Measurements from ENCODE around the gene MYL11.
A peak's percentile ranks its signal among the peaks of the same experiment; 100 is the strongest.
"Not testable (repeated sequence)": the region's sequence is repeated elsewhere in the genome, so short reads cannot be mapped to it uniquely, and the experiment has no call there.

MYL11 gene

DNA sequence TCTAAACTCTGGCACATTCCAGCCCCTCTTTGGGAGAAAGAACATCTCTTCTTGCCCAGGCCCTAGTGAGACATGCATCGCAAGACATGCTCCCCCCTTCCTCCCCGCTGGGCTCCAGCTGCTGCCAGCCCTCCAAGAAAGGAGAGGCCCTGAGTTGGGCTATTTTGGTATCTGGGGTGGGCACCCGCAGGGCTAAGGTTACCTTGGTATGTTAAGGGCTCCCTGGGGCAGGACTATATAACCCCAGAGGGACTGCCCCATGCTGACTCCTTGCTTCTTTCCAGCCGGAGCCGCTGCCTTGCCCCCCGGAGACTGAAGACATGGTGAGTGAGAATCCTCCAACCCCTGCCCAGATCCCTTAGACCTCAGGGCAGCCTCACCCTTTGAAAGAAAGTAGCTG lies at the start of gene MYL11:
Gene MYL11 (plus strand): TSS at position 265 of the 400 bp plus-strand sequence. CDS start 56 bp downstream, at position 321.
- TF ChIP-seq, protein P1, sequence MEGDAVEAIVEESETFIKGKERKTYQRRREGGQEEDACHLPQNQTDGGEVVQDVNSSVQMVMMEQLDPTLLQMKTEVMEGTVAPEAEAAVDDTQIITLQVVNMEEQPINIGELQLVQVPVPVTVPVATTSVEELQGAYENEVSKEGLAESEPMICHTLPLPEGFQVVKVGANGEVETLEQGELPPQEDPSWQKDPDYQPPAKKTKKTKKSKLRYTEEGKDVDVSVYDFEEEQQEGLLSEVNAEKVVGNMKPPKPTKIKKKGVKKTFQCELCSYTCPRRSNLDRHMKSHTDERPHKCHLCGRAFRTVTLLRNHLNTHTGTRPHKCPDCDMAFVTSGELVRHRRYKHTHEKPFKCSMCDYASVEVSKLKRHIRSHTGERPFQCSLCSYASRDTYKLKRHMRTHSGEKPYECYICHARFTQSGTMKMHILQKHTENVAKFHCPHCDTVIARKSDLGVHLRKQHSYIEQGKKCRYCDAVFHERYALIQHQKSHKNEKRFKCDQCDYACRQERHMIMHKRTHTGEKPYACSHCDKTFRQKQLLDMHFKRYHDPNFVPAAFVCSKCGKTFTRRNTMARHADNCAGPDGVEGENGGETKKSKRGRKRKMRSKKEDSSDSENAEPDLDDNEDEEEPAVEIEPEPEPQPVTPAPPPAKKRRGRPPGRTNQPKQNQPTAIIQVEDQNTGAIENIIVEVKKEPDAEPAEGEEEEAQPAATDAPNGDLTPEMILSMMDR (IDR thresholded peaks at IDR 0.05; ENCODE audit: insufficient read depth, low read depth, low read length, missing control alignments): no peak
- H3K4me3 ChIP-seq (ENCODE audit: low read length): no peak within 1 kb of the TSS
- DNase-seq (ENCODE audit: low read depth): no peak

GRCh38 chr16:30334473-30334989 lies 40.1 kb upstream of the MYL11 start:
- peak; percentile 86 for DNase-seq (ENCODE audit: low read depth)
- peak overlapping the region; percentile 52 for H3K4me3 ChIP-seq (ENCODE audit: low read length)

- peak; percentile 79 for DNase-seq (ENCODE audit: low read depth)
- H3K4me3 ChIP-seq (ENCODE audit: low read length): peak overlapping the region; percentile 49
Observed at GRCh38 chr16:30335028-30335597, 39.5 kb upstream of the MYL11 start.

- DNase-seq (ENCODE audit: low read depth): peak; percentile 22
- TF ChIP-seq, protein P1 (IDR thresholded peaks at IDR 0.05; ENCODE audit: insufficient read depth, low read depth, low read length, missing control alignments): no peak
- H3K4me3 ChIP-seq (ENCODE audit: low read length): peak overlapping the region; percentile 49
Observed at GRCh38 chr16:30335598-30336474, 38.8 kb upstream of the MYL11 start.

- DNase-seq (ENCODE audit: low read depth); H3K4me3 ChIP-seq (ENCODE audit: low read length): not testable (repeated sequence)
Observed at GRCh38 chr16:30337964-30338357, 36.6 kb upstream of the MYL11 start.

GRCh38 chr16:30338715-30339114 lies 35.9 kb upstream of the MYL11 start:
- not testable (repeated sequence) for DNase-seq (ENCODE audit: low read depth); H3K4me3 ChIP-seq (ENCODE audit: low read length)

DNA sequence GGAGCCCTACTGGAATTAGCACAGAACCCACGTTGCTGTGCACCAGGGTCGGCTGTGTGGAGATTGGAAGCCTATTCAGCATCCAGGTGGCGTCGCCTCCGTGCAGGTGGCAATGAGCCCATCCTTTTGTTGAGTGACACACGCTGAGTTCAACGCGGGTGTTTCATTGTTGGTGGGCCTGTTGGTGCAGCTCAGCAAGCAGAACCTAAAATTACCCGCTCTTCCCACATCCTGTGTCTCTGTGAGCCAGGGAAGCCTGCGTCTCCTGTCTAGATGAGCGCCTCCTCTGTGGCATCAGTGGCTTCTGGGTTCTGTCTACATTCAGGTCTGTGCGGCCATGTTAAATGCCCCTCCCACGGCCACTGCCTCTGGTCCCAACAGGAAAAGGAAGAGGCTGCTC lies 34.0 kb upstream of the MYL11 start:
- no peak overlapping the region for H3K4me3 ChIP-seq (ENCODE audit: low read length)

DNA sequence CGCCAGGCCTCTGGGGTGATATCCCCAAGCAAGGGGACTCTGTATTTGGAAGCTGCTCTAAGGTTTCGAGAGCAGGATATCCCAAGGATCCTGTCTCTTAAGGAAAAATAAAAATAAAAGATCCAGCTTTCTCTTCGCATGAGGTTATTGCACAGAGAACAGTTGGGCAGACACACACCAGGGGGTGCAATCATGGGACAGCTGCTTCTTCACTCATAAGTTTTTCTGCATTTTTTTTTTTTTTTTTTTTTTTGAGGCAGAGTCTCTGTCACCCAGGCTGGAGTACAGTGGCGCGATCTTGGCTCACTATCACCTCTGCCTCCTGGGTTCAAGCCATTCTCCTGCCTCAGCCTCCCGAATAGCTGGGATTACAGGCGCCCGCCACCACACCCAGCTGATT lies 32.6 kb upstream of the MYL11 start:
- TF ChIP-seq, protein P1 (IDR thresholded peaks at IDR 0.05; ENCODE audit: insufficient read depth, low read depth, low read length, missing control alignments): peak; percentile 12
- not testable (repeated sequence) for H3K4me3 ChIP-seq (ENCODE audit: low read length); DNase-seq (ENCODE audit: low read depth)

More for the DNA sequence above, 34.0 kb upstream of the MYL11 start:
- no peak for DNase-seq (ENCODE audit: low read depth)
- TF ChIP-seq, protein P1 (IDR thresholded peaks at IDR 0.05; ENCODE audit: insufficient read depth, low read depth, low read length, missing control alignments): no peak

All from epithelial cell of esophagus (primary cell).